ENCODE measurements around the gene AFAP1. TPM values are rescaled to one million over a fixed set of nuclear protein-coding genes. Genes with fewer than 3 reads are reported as not detected.

AFAP1 gene
- total and polyA plus RNA-seq, 2 of the 8 experiments (the other 6 are each of a cell fraction or from before 2014, with no cell fraction given) = 3.6 to 18.2 TPM

DNA sequence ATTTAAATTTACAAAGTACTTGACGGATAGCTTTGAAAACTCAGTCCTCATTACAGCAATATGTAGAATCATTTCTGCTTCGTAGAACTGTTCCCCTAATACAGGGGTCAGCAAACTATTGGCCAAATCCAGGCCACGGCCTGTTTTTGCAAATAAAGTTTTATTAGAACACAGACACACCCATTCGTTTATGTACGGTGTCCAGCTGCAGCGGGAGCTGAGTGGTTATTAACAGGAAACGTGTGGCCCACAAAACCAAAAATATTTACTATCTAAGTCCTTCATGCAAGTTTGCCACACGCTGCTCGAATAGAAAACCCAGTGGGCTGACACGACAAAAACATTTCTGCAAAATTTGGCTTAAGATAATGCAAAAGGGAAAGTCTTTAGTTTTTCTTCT, 146.5 kb downstream of the AFAP1 start (continued):
- TF ChIP-seq, protein P1, sequence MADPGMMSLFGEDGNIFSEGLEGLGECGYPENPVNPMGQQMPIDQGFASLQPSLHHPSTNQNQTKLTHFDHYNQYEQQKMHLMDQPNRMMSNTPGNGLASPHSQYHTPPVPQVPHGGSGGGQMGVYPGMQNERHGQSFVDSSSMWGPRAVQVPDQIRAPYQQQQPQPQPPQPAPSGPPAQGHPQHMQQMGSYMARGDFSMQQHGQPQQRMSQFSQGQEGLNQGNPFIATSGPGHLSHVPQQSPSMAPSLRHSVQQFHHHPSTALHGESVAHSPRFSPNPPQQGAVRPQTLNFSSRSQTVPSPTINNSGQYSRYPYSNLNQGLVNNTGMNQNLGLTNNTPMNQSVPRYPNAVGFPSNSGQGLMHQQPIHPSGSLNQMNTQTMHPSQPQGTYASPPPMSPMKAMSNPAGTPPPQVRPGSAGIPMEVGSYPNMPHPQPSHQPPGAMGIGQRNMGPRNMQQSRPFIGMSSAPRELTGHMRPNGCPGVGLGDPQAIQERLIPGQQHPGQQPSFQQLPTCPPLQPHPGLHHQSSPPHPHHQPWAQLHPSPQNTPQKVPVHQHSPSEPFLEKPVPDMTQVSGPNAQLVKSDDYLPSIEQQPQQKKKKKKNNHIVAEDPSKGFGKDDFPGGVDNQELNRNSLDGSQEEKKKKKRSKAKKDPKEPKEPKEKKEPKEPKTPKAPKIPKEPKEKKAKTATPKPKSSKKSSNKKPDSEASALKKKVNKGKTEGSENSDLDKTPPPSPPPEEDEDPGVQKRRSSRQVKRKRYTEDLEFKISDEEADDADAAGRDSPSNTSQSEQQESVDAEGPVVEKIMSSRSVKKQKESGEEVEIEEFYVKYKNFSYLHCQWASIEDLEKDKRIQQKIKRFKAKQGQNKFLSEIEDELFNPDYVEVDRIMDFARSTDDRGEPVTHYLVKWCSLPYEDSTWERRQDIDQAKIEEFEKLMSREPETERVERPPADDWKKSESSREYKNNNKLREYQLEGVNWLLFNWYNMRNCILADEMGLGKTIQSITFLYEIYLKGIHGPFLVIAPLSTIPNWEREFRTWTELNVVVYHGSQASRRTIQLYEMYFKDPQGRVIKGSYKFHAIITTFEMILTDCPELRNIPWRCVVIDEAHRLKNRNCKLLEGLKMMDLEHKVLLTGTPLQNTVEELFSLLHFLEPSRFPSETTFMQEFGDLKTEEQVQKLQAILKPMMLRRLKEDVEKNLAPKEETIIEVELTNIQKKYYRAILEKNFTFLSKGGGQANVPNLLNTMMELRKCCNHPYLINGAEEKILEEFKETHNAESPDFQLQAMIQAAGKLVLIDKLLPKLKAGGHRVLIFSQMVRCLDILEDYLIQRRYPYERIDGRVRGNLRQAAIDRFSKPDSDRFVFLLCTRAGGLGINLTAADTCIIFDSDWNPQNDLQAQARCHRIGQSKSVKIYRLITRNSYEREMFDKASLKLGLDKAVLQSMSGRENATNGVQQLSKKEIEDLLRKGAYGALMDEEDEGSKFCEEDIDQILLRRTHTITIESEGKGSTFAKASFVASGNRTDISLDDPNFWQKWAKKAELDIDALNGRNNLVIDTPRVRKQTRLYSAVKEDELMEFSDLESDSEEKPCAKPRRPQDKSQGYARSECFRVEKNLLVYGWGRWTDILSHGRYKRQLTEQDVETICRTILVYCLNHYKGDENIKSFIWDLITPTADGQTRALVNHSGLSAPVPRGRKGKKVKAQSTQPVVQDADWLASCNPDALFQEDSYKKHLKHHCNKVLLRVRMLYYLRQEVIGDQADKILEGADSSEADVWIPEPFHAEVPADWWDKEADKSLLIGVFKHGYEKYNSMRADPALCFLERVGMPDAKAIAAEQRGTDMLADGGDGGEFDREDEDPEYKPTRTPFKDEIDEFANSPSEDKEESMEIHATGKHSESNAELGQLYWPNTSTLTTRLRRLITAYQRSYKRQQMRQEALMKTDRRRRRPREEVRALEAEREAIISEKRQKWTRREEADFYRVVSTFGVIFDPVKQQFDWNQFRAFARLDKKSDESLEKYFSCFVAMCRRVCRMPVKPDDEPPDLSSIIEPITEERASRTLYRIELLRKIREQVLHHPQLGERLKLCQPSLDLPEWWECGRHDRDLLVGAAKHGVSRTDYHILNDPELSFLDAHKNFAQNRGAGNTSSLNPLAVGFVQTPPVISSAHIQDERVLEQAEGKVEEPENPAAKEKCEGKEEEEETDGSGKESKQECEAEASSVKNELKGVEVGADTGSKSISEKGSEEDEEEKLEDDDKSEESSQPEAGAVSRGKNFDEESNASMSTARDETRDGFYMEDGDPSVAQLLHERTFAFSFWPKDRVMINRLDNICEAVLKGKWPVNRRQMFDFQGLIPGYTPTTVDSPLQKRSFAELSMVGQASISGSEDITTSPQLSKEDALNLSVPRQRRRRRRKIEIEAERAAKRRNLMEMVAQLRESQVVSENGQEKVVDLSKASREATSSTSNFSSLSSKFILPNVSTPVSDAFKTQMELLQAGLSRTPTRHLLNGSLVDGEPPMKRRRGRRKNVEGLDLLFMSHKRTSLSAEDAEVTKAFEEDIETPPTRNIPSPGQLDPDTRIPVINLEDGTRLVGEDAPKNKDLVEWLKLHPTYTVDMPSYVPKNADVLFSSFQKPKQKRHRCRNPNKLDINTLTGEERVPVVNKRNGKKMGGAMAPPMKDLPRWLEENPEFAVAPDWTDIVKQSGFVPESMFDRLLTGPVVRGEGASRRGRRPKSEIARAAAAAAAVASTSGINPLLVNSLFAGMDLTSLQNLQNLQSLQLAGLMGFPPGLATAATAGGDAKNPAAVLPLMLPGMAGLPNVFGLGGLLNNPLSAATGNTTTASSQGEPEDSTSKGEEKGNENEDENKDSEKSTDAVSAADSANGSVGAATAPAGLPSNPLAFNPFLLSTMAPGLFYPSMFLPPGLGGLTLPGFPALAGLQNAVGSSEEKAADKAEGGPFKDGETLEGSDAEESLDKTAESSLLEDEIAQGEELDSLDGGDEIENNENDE (IDR thresholded peaks at IDR 0.05; ENCODE audit: insufficient replicate concordance, low read length) = no peak
- TF ChIP-seq CEBPB (IDR thresholded peaks at IDR 0.05; ENCODE audit: low read depth, low read length) (no peak), HDAC6 (IDR thresholded peaks at IDR 0.05; ENCODE audit: low read depth, low read length) (no peak), SIX5 (IDR thresholded peaks at IDR 0.05; ENCODE audit: low read depth, low read length) (no peak)

Data from H1 (cell line).